ENCODE results near the gene GPC2. TPM values are rescaled to one million over a fixed set of nuclear protein-coding genes. Genes with fewer than 3 reads are reported as not detected.

Gene GPC2
- total and polyA plus RNA-seq, 2 donors (not counting 3 experiments of a cell fraction or from before 2014, with no cell fraction given), result 9.2 to 17.5 TPM

DNA sequence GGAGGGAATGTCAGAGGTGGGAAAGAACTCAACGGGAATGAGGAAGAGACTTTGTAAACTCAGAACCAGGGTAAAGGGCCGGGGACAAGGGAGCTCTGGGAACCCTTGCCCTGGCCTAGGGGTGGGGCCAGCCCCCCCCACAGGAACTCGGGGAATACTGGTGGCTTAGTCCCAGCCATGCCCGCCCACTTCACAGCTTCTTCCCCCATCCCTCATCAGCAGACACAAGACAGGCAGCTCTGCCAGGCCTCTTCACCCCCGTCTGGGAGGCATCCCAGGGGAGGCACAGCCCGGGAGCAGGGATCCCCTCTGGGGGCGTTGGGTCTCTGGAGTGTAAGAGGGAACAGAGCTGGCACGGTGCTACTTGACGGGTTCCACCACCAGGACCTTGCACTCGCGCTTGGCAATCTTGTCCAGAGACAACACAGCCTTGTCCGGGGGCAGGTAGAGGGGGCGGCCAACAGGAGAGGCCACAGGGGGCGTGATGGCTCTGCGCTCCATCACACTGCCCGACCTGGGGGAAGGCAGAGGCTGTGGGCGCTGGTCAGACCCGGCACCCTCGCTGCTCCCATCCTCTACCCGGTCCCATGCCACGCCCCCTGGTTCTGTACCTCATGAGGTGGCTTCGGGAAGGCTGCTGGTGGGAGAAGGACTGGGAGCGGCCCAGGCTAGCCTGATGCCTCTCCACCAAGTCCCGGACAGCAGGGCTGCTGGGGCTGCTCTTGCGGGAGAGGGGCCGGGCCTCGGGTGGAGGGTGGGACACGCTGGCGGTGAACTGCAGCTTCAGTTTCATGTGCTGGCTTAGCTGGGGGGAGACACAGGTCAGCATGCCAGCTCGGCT lies 22.3 kb downstream of the GPC2 start:
- Histone ChIP-seq H3K27ac (ENCODE audit: insufficient read depth, low read depth, low read length) (no peak overlapping the region), H3K4me1 (ENCODE audit: control insufficient read depth, extremely low read depth, insufficient read depth, low read length) (peaks cover 14% of the 10 kb centered on the region), H4K20me1 (replicated peaks; ENCODE audit: control insufficient read depth, extremely low read depth, insufficient read depth, low read length) (no peaks in the 10 kb centered on the region), H3K4me2 (ENCODE audit: insufficient read depth, low read length) (no peak overlapping the region), H3K79me2 (ENCODE audit: control insufficient read depth, insufficient read depth, low read length) (peaks cover 6% of the 10 kb centered on the region), H3K9me1 (replicated peaks; ENCODE audit: control insufficient read depth, extremely low read depth, insufficient read depth, low read length) (no peaks in the 10 kb centered on the region), H3K9ac (replicated peaks; ENCODE audit: extremely low read depth, insufficient read depth, low read length) (no peak overlapping the region), H3K27me3 (ENCODE audit: control insufficient read depth in 2 of 2, insufficient read depth in 2 of 2, low read length in 2 of 2) (no peaks in the 10 kb centered on the region), H2AFZ (ENCODE audit: low read depth, low read length) (no peak overlapping the region), H3K4me3 (replicated peaks in 1 of 3; ENCODE audit: insufficient read depth in 1 of 3, low read depth in 1 of 3, low read length in 3 of 3) (no peak overlapping the region), H3K9me3 (replicated peaks; ENCODE audit: control insufficient read depth, insufficient read depth, low read length) (no peaks in the 10 kb centered on the region), H3K36me3 (ENCODE audit: control insufficient read depth in 2 of 2, extremely low read depth in 1 of 2, insufficient read depth in 2 of 2, low read length in 2 of 2) (peaks cover 0 to 17% of the 10 kb centered on the region in 2 experiments)
- BruUV-seq (replicated peaks), result no TSS peak
- CTCF ChIA-PET, result interaction anchor here (0.8 to 3.0 kb wide), 4 partner anchors 13 to 24 kb away, joined by 3 to 10 read pairs (median 5); partner anchors contain the start of gene GAL3ST4
- dilution Hi-C loops (cut with MboI; ENCODE audit: extremely low pct_ligation_motif_present, low sequenced_read_pairs) (no loop called here), intact Hi-C loops (cut with micrococcal nuclease) (no loop called here)
- POLR2A ChIA-PET, result no interaction called here
- TF ChIP-seq, protein P1, sequence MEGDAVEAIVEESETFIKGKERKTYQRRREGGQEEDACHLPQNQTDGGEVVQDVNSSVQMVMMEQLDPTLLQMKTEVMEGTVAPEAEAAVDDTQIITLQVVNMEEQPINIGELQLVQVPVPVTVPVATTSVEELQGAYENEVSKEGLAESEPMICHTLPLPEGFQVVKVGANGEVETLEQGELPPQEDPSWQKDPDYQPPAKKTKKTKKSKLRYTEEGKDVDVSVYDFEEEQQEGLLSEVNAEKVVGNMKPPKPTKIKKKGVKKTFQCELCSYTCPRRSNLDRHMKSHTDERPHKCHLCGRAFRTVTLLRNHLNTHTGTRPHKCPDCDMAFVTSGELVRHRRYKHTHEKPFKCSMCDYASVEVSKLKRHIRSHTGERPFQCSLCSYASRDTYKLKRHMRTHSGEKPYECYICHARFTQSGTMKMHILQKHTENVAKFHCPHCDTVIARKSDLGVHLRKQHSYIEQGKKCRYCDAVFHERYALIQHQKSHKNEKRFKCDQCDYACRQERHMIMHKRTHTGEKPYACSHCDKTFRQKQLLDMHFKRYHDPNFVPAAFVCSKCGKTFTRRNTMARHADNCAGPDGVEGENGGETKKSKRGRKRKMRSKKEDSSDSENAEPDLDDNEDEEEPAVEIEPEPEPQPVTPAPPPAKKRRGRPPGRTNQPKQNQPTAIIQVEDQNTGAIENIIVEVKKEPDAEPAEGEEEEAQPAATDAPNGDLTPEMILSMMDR (IDR thresholded peaks at IDR 0.05; ENCODE audit: extremely low read depth in 1 of 2, insufficient read depth in 1 of 2, low read depth in 1 of 2, low read length in 2 of 2), result no peak
- TF ChIP-seq JUN (IDR thresholded peaks at IDR 0.05; ENCODE audit: borderline replicate concordance, insufficient read depth, insufficient read length, low read depth), result no peak
- FAIRE-seq (no peak), DNase-seq (ENCODE audit: low read depth, low spot score) (no peak)
